Coronary artery (tissue), 2 donors: ENCODE results near the gene FOXO3.
A peak's percentile ranks its signal among the peaks of the same experiment; 100 is the strongest.

ENCODE experiments used
- DNase-seq: peaks from one replicate; pipeline ENCODE4 v3.0.0-alpha.2; 2017; ENCODE audit warnings: low spot score
- H3K27ac ChIP-seq, 2 donors: fragments of 200-600 bp; sonication (generic); one replicate each; pipeline ENCODE4 v1.5.1; 2016 to 2019
- H3K4me3 ChIP-seq: fragments of 200-600 bp; sonication (generic); 2 replicates; pipeline ENCODE4 v1.5.1; 2016; ENCODE audit warnings: mild to moderate bottlenecking, moderate library complexity
- TF ChIP-seq, protein P1 (sequence below): fragments of 200-600 bp; sonication (generic); IDR thresholded peaks from one replicate; pipeline ENCODE4 v1.5.1; 2019; ENCODE audit warnings: antibody characterized with exemption

Gene FOXO3

DNA sequence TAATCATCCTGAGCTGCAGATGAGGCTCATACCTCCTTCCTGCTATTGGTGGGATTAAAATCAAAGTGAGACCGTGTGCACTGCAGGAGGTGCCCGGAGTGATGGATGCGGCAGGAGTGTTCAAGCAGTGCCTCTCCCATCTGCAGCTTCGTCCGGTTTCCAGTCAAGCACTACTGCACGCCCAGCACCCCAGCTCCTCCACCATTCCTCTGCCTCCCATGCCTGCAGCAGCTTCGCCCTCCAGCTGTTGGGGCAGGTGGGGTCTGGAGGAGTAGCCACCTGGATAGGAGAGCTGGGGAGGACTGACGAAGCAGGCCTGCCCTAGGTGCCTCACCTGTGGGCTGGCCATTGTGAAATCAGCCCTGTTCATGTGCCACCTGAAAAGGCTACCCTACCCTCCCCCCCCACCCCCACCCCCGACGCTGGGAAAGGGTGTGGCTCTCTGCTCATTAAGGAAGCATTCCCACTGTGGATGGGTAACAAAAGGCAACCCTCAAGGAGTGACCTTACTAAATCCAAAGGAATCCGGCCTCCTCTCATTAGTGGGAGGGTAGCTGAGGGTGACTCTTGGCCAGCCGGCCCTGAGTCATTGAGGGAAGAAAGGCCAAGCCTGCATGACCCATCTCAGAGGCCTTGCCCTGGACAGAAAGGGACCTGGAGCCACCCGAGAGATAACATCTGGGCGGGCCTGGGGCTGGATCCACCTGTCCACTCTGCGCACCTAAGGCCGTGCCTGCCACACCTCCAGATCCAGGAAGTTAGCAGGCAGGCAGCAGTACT is 171.6 kb downstream of the FOXO3 start:
- Histone ChIP-seq H3K4me3 (no peak overlapping the region), H3K27ac (no peak overlapping the region)
- DNase-seq: peak; percentile 67
- TF ChIP-seq, protein P1, sequence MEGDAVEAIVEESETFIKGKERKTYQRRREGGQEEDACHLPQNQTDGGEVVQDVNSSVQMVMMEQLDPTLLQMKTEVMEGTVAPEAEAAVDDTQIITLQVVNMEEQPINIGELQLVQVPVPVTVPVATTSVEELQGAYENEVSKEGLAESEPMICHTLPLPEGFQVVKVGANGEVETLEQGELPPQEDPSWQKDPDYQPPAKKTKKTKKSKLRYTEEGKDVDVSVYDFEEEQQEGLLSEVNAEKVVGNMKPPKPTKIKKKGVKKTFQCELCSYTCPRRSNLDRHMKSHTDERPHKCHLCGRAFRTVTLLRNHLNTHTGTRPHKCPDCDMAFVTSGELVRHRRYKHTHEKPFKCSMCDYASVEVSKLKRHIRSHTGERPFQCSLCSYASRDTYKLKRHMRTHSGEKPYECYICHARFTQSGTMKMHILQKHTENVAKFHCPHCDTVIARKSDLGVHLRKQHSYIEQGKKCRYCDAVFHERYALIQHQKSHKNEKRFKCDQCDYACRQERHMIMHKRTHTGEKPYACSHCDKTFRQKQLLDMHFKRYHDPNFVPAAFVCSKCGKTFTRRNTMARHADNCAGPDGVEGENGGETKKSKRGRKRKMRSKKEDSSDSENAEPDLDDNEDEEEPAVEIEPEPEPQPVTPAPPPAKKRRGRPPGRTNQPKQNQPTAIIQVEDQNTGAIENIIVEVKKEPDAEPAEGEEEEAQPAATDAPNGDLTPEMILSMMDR: no peak

DNA sequence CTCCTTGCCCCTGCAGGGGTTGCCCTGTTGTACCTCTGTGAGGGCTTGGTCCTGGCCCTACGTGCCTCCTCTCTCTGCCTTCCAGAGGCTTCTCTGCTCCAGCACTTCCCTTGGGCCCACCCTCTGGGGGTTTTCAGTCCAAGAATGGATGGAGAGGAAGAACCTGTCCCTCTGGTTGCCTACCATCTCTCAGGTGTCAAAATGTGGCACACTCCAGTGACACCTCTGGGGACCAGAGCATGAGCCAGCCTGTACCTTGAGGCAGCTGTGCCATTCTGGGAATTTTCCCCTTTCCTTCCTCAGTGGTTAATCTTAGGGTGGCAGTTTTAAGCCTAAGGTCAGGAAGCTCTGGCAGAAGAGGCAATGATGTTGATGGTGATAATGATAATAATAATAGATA is 172.3 kb downstream of the FOXO3 start:
- peak; percentile 57 for DNase-seq
- TF ChIP-seq, protein P1: no peak
- Histone ChIP-seq H3K4me3 (no peak overlapping the region), H3K27ac (no peak overlapping the region)

- TF ChIP-seq, protein P1: no peak
- peak; percentile 11 for DNase-seq
- H3K4me3 ChIP-seq: no peak overlapping the region
- no peak overlapping the region for H3K27ac ChIP-seq
Measured at GRCh38 chr6:108733706-108734265, 173.1 kb downstream of the FOXO3 start.
